OCI-LY3 (cell line): ENCODE data around the gene NUP85.

Experiments used
- H2AFZ ChIP-seq: fragments of 200-600, 300-600 bp; shearing (Covaris generic); 2 replicates; pipeline ENCODE4 v1.6.0; 2014; ENCODE audit warnings: antibody characterized with exemption, low read depth, low read length
- H3K27ac ChIP-seq: fragments of 200-600, 300-600 bp; sonication (generic); 2 replicates; pipeline ENCODE4 v1.5.1; 2014; ENCODE audit warnings: mild to moderate bottlenecking, low read length, moderate library complexity, mixed read lengths
- H3K27me3 ChIP-seq: fragments of 200-600, 300-600 bp; sonication (generic); 2 replicates; pipeline ENCODE4 v1.6.1; 2014; ENCODE audit warnings: low read depth, low read length, mixed read lengths
- H3K36me3 ChIP-seq: fragments of 200-600, 300-600 bp; sonication (generic); replicated peaks from 2 replicates; pipeline ENCODE3; 2014; ENCODE audit warnings: low read depth, low read length, mixed read lengths
- H3K4me1 ChIP-seq: fragments of 300-600, 200-600 bp; sonication (generic); 2 replicates; pipeline ENCODE4 v1.6.1; 2014; ENCODE audit warnings: low read length, mixed read lengths
- H3K4me2 ChIP-seq: fragments of 200-600, 300-600 bp; sonication (generic); 2 replicates; pipeline ENCODE4 v1.6.1; 2014; ENCODE audit warnings: low read length, mixed read lengths
- H3K4me3 ChIP-seq: fragments of 300-600, 200-600 bp; sonication (generic); 2 replicates; pipeline ENCODE4 v1.5.1; 2014; ENCODE audit warnings: antibody characterized with exemption, mild to moderate bottlenecking, low read length, moderate library complexity
- H3K79me2 ChIP-seq: fragments of 300-600, 200-600 bp; shearing (Covaris generic); 2 replicates; pipeline ENCODE4 v1.6.1; 2014; ENCODE audit warnings: mild to moderate bottlenecking, low read length, mixed read lengths
- H3K9ac ChIP-seq: fragments of 300-600, 200-600 bp; shearing (Covaris generic); 2 replicates; pipeline ENCODE4 v1.6.0; 2014; ENCODE audit warnings: mild to moderate bottlenecking, low read length, moderate library complexity
- H3K9me3 ChIP-seq: fragments of 200-600, 300-600 bp; shearing (Covaris generic); 2 replicates; pipeline ENCODE4 v1.6.1; 2014; ENCODE audit warnings: low read length, mixed read lengths; ENCODE audit not compliant: insufficient read depth
- H4K20me1 ChIP-seq: fragments of 200-600, 300-600 bp; sonication (generic); 2 replicates; pipeline ENCODE4 v1.6.1; 2016; ENCODE audit warnings: low read length, mixed read lengths; ENCODE audit not compliant: insufficient read depth
- CTCF ChIP-seq: fragments of 200-600, 300-600 bp; sonication (generic); IDR thresholded peaks from 2 replicates; pipeline ENCODE4 v1.5.1; 2014; ENCODE audit warnings: antibody characterized with exemption, low read length, low read depth
- EZH2phosphoT487 ChIP-seq: fragments of 200-600 bp; shearing (Covaris generic); IDR thresholded peaks from 2 replicates; pipeline ENCODE4 v1.6.1; 2018; ENCODE audit warnings: antibody characterized with exemption, mixed run types, low read depth

Gene NUP85

DNA sequence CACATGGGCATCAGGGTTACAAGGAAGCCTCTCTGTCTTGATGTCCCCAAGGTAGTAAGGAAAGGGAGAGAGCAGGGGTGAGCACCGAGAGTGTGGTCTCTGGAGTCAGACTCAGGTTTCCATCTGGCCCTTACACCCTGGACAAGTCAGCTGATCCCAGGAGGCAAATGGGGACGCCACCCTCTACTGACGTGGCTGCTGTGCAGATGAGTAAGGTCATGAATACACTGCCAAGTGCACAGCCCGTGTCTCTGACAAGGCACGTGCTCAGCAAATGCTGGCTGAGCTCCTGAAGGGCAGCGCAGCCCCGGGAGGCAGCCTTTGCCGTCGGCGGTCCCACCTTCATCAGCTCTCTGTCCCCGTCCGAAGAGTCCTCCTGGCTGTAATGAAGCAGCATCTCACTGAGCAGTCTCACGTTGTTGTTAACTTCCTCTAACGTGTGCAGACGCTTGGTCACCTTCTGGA is 36.5 kb downstream of the NUP85 start:
- Histone ChIP-seq H3K9me3 (no peaks in the 10 kb centered on the region), H3K4me2 (peak overlapping the region; percentile 42), H3K9ac (peak overlapping the region; percentile 25; the same call in 1 of the 2 replicates), H3K4me1 (peaks cover 51% of the 10 kb centered on the region), H4K20me1 (no peaks in the 10 kb centered on the region), H3K27ac (peak overlapping the region; percentile 86), H3K79me2 (0 out of 2 replicates have a peak, but pooled peaks cover 3% of the 10 kb centered on the region), H3K4me3 (no peak overlapping the region), H3K27me3 (no peaks in the 10 kb centered on the region), H2AFZ (no peak overlapping the region), H3K36me3 (peaks cover 71% of the 10 kb centered on the region)
- TF ChIP-seq EZH2phosphoT487: no peak
- TF ChIP-seq CTCF: no peak

- Histone ChIP-seq H3K4me1 (peaks cover 51% of the 10 kb centered on the region), H3K4me2 (peak overlapping the region; percentile 42)
Observed at GRCh38 chr17:75242461-75243042, 37.1 kb downstream of the NUP85 start.

DNA sequence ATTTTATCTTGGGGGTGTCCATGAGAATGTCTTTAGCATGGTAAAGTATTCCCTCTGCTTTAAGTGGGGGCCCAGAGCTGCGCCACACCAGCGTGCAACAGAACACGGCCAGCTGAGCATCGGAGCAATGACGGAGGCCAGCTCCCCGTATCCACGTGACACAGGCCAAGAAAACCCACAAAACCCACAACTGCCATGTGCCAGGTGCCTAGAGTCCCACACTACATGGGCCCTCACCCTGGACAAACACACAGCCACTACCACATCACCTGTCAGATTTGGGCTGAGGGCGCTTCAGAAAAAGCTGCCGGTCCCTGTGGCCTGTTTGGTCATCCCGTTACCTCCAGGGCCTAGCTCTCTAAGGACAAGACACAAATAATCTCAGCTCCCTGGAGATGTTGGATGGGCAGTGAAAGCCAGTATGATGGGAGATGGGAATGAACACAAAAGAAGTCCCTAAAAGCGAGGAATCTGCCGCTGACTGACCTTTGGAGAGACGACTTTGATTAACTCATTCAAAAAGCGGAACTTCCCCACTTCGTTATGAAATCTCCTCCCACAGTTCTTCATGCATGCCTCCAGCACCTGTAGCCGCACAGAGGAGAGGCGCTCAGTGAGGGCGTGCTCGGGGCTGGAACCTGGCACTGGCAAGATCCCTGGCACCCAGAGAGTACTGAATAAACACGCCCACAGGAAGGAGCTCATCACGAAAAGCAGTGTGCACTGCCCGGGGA is 38.8 kb downstream of the NUP85 start:
- Histone ChIP-seq H2AFZ (no peak overlapping the region), H4K20me1 (no peaks in the 10 kb centered on the region), H3K27me3 (no peaks in the 10 kb centered on the region), H3K4me2 (peak overlapping the region; percentile 89), H3K36me3 (peaks cover 52% of the 10 kb centered on the region), H3K27ac (peak overlapping the region; percentile 86), H3K4me3 (peak overlapping the region; percentile 58), H3K9me3 (no peaks in the 10 kb centered on the region), H3K9ac (peak overlapping the region; percentile 68; the same call in 1 of the 2 replicates), H3K4me1 (peaks cover 50% of the 10 kb centered on the region), H3K79me2 (peaks cover 15% of the 10 kb centered on the region)
- TF ChIP-seq CTCF: no peak

More at GRCh38 chr17:75242461-75243042, 37.1 kb downstream of the NUP85 start:
- no peak overlapping the region for H2AFZ ChIP-seq
- H3K27me3 ChIP-seq: no peaks in the 10 kb centered on the region
- H3K27ac ChIP-seq: peak overlapping the region; percentile 86
- no peaks in the 10 kb centered on the region for H3K9me3 ChIP-seq
- H3K4me3 ChIP-seq: no peak overlapping the region
- TF ChIP-seq CTCF (no peak), EZH2phosphoT487 (no peak)
- peaks cover 66% of the 10 kb centered on the region for H3K36me3 ChIP-seq
- peak overlapping the region; percentile 25; the same call in 1 of the 2 replicates for H3K9ac ChIP-seq
- H4K20me1 ChIP-seq: no peaks in the 10 kb centered on the region
- peaks cover 5% of the 10 kb centered on the region for H3K79me2 ChIP-seq

- H3K4me1 ChIP-seq: peaks cover 57% of the 10 kb centered on the region
- no peak overlapping the region for H2AFZ ChIP-seq
- peak overlapping the region; percentile 68 for H3K9ac ChIP-seq
- H3K4me3 ChIP-seq: peak overlapping the region; percentile 58
- peak overlapping the region; percentile 89 for H3K4me2 ChIP-seq
- H3K36me3 ChIP-seq: peaks cover 47% of the 10 kb centered on the region
- no peaks in the 10 kb centered on the region for H4K20me1 ChIP-seq
- H3K27ac ChIP-seq: peak overlapping the region; percentile 86
- H3K79me2 ChIP-seq: peaks cover 22% of the 10 kb centered on the region
- no peak for TF ChIP-seq CTCF
- no peak for TF ChIP-seq EZH2phosphoT487
- no peaks in the 10 kb centered on the region for H3K27me3 ChIP-seq
- no peaks in the 10 kb centered on the region for H3K9me3 ChIP-seq
Observed at GRCh38 chr17:75245011-75245410, 39.5 kb downstream of the NUP85 start.
